Measurements from ENCODE around the gene GRPEL1. TPM values are rescaled to one million over a fixed set of nuclear protein-coding genes. Genes with fewer than 3 reads are reported as not detected.

GRPEL1 gene
- total RNA-seq, 1 donor from 2014 or later, result 60.2 TPM

DNA sequence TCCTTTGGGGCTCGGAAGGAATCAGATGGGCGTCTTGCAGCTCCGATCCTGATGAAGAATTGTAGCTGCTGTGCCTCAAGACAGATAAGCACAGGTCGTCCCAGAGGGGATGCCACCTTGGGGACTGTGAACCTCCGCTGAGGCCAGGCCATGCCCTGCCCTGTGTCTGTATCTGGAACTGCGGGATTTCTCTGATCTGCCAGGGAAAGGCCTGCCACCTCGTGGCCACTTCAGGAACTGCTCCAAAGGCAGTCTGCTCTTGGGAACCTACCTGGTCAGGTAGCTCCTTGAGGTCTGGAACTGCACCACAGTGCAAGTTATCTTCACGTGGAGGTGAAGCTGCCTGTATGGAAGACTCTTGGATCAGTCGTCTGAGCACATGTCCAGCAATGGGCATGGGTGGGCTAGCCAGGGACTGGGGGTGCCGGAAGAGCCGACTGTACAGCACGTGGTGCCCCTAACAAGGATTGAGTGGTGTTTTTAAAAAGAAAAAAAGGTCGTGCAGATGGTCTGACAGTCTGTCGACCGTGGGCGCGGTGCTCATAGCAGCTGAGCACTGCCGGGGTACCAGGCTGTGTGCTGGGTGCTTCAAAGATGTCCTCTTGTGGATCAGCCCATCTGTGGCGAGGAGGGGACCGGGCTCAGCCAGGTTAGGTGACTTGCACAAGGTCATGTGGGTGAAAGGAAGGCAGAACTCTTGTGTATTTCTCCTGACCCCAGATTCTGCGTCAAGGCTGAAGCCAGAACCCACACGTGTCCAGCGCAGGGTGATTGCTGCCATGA lies 3.1 kb upstream of the GRPEL1 start:
- intact Hi-C loops (cut with DNase I), result loop anchor here (2.0 to 5.0 kb wide), 2 partner anchors 96 to 164 kb away; partner anchors contain the start of gene TBC1D14
- ATAC-seq (ENCODE audit: poor library complexity), result peak; percentile 14
- peak; percentile 87 for DNase-seq

DNA sequence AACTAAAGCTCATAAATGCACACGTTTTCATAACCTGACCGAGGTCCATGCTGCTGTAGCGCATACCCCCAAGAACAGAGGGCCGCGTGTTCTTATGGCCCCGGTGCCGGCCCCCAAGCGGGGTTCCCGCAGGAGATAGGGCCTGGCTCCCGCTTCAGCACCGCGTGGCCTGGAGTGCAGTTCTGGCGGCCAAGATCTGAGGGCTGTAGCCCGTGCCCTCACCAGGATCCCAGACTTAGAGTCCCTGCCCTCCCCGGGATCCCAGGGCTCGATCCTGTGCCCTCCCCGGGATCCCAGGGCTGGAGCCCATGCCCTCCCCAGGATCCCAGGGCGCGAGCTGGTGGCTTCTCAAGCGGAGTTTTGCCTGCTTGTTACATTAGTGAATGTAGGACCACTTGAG lies 1.0 kb upstream of the GRPEL1 start:
- DNase-seq, result no peak
- ATAC-seq (ENCODE audit: poor library complexity), result peak; percentile 2
- intact Hi-C loops (cut with DNase I), result no loop called here

DNA sequence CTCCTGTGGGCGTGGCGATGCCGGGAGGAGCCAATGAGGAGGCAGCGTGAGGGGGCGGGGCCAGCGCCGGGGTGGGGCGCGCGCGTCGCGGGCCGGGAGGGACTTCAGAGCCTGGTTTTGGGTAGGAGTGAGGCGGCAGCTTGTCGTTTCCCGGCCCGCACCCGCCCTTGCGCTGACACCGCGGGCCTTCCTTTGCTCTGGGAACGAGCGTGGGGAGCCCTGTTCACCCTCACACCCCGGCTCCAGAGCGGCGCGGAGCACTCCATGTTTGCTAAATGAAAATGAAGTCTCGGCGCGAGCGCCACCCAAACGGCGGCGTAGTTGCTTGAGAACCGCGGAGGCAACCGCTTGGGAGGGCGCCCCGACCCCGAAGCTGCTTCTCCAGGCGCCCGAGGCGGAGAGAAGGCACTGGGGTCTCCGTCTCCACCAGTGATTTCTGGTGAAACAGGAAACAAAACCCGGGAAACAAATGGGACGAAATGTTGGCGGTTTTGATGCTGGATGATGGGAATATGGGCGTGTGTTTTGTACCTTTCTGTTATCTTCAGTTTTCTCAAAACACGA lies 497 bp upstream of the GRPEL1 start:
- ATAC-seq (ENCODE audit: poor library complexity) (no peak), DNase-seq (no peak)
- intact Hi-C loops (cut with DNase I), result no loop called here

DNA sequence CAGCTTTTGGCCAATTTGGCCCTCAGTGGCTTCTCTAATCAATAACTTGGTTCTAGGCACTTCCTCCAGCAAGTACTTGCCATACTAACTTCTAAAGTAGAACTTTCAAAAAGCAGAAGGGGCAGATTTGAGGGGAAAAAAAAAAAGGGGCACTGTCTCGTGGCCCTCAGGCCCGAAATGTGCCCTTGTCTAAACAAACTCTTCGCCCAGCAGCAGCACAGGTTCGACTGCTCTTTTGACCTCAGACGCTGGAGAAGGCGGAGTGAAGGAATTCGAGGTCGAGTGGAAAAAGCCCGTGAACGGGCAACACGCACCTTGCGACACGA lies 775 bp downstream of the GRPEL1 start:
- intact Hi-C loops (cut with DNase I), result no loop called here
- DNase-seq (peak; percentile 37), ATAC-seq (ENCODE audit: poor library complexity) (no peak)

DNA sequence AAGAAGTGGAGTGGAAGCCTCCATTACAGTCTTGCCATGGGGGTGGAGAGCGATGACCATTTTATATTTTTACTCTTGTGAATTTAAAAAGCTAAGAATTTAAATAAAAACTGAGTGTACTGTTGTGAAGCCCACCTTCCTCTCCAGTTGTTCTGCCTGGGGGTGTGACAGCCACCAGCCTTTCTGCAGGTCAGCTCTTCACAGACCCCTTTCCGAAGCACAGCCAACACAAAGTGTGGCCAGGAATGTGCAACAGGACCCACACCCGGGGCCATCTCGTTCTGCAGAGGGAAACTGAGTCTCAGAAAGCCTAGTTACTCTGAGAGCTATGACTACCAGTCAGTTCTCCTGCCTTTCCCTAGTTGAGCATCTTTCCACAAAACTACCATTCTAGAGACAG lies 1.4 kb downstream of the GRPEL1 start:
- intact Hi-C loops (cut with DNase I), result no loop called here
- peak; percentile 4 for DNase-seq
- ATAC-seq (ENCODE audit: poor library complexity), result no peak

DNA sequence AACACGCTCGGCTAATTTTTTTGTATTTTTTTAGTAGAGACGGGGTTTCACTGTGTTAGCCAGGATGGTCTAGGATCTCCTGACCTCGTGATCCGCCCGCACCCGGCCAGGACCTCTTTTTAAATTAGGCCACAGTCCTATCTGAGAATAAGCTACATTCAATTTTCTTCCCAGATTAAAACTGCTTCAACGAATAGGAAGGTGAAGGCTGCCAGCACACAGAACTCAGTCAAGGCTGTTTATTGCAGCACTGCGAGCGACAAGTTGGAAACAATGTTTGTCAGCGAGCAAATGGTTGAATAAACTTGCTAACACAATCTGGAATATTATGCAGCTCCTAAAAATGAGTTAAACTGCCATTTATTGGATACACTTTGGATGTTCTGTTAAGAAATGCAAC lies 1.9 kb downstream of the GRPEL1 start:
- intact Hi-C loops (cut with DNase I), result no loop called here
- DNase-seq, result peak; percentile 31
- no peak for ATAC-seq (ENCODE audit: poor library complexity)

DNA sequence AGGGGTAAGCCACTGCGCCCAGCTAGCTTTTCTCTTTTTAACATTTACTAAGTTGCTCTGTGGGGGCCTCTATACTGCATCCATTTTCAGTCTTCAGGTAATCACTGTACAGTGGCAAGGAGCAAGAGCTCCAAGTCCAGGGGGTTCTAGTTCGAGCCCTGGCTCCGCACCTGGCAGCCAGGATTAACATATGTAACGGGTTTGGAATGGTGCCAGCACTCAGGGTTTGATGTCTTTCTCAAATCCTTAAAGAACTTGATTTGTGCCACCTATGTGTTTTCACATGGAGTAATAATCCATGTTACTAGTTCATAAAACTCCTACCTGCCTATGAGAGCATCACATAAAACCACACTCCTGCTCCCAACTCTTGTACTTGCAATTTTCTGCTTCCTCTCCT lies 4.5 kb downstream of the GRPEL1 start:
- ATAC-seq (ENCODE audit: poor library complexity) (no peak), DNase-seq (no peak)
- intact Hi-C loops (cut with DNase I), result no loop called here

DNA sequence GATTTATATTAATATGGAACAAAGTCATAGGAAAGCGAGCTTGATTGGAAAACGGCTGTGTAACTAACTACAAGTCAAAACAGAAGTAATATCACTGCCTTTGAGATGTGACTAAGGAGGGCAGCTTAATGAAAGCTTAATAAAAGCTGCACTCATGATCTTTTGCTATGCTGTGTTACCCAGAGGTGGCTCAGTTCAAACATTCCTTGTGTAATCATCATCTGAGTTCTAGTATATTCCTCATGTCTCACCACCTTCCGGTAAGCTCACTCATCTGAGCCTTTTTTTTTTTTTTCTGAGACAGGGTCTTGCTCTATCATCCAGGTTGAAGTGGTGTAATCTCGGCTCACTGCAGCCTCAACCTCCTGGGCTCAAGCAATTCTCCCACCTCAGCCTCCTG lies 5.0 kb downstream of the GRPEL1 start:
- no peak for DNase-seq
- intact Hi-C loops (cut with DNase I), result no loop called here

DNA sequence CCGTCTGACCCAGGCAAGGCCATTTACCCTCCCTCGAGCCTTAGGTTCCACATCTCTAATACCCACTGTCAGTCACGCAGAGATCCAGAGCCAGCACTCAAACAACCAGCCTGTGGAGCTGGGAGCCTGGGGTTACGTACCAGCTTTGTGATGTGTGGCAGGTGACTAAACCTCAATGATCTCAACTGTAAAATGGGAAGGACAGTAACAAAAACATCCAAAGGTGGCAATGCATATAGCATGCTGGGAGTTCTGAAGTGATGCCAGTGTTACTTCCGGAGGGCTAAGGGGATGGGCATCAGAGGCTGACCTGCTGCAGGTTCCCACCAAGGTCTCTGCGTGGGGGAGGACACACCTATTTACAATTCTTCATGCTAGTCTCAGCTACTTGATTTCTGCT lies 6.0 kb downstream of the GRPEL1 start:
- intact Hi-C loops (cut with DNase I), result no loop called here
- no peak for DNase-seq
- ATAC-seq (ENCODE audit: poor library complexity), result no peak

More for the DNA sequence above, 5.0 kb downstream of the GRPEL1 start:
- ATAC-seq (ENCODE audit: poor library complexity), result no peak

DNA sequence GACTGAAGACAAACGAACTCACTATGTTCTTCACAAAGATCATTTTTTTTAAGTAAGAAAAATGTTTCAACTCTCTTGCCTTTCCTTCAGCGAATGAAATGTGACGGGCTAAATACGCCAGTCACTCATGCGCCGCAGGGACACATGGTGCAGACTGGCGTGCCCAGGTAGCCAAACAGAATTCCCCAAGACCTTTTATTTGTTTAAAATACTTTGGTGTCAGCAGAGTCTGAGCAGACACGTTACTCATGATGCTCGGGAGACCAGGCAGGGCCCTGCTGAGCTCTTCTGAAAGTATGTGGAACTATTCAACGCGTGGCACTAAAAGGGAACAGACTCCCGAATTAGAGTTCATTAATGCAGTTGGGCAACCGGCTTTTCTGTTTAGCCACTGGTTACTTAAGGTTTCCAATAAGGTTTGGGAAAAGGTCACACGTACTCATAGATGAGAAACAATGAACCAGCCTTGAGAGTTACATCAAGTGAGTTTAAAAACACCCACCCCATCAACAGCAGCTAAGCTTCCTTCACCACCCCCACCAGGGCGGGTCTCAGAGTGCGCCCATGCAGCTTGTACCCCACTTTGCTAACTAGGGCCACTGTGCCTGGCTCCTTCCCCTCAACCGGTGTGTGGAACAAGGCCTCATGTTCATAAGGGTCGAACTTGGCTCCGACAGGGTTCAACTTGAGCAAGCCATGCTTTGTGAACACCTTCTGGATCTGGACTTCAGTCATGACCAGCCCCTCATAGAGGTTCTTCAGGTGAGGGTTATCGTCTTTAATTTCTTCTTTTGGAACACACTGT lies 7.3 kb downstream of the GRPEL1 start:
- intact Hi-C loops (cut with DNase I), result no loop called here
- ATAC-seq (ENCODE audit: poor library complexity), result no peak
- DNase-seq, result no peak

DNA sequence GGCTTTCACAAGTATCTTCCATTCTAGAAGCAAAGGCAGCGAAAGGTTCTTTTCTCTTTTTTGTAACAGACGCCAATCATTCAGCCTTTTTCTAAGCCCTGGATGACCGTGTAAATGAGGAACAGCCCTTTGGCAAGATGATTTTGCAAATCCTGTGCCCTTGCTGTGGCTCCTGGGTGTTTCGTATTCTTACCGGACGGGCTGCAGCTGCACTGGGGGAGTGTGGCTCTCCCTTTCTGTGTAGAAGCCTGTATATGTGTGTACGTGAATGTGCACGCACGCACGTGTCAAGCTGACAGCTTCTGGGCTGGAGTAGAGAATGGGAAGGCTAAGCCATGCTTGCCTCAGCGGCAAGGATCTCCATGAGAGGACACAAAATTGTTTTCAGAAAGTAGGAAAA lies 8.2 kb downstream of the GRPEL1 start:
- no peak for DNase-seq

DNA sequence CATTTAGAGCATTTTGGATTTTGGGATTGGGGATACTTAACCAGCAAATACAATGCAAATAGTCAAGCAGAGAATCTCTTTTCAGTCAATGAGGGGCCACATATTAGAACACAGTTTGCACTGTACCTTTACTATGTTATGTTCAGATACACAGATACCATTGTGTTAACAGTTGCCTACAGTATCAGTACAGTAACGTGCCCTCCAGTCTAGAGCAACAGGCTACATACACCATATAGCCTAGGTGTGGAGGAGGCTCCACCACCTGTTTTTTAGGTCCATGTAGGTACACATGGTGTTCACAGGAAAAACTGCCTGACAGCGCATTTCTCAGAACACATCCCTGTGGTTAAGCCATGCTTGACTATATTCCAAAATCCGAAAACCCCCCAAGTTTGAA lies 9.1 kb downstream of the GRPEL1 start:
- no peak for DNase-seq

More for the DNA sequence above, 8.2 kb downstream of the GRPEL1 start:
- no peak for ATAC-seq (ENCODE audit: poor library complexity)
- intact Hi-C loops (cut with DNase I), result no loop called here

DNA sequence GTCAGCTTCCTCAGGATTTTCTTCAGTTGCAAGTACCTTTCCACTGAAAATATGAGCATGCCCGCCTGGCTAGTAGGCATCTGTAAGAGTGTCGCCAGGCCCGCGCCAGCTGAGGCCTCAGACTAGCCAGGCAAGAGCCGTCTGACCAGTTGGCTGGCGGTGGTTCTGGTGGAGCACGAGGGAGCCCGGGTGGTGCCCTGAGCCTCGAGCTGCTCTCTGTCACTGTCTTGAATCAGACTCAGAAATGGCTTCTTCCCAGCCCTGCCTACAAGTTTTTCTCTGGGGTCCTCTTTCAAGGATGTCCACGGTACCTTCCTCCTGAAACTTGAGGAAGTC lies 11.9 kb downstream of the GRPEL1 start:
- intact Hi-C loops (cut with DNase I), result no loop called here
- DNase-seq (no peak), ATAC-seq (ENCODE audit: poor library complexity) (no peak)

More for the DNA sequence above, 9.1 kb downstream of the GRPEL1 start:
- ATAC-seq (ENCODE audit: poor library complexity), result no peak
- intact Hi-C loops (cut with DNase I), result no loop called here

DNA sequence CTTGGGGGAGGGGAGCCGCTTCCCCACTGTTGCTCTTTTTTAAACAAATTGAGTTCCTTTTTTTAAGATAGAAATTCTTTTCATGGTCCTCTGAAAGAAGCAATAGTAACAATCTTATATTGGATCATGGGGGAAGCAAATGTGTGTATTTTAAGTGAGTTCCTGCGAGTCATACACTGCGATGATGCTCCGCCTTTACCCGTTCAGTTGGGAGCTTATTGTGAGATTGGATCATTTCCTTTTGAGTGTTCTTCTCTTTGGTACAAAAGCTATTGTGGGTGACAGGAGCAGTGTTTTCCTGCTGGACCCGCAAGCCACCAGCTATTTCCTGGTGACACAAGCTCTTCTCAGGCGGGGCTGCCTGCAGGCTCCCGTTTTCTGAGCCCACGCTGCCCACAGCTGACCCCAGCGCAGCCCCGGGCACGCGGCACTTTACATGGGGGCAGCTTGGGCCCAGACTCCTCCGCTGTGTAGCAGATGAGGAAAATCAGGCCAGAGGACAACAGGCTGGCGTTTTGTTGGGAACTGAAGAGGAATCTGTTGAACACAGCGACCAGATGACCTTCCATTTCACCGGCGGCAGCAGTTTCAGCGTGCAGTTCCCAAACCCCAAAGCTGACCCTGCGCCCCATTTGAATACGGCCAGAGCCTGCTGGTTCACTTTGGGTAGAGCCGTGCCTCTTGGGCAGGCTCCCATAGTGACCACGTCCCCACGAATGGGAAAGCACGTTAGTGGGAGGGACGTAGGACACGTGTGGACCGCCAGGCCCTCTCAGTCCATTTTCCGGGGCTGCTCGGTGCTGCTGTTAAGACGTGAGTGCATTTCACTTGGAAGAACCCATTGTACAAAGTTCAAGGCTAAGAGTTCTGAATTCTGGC lies 12.5 kb downstream of the GRPEL1 start:
- intact Hi-C loops (cut with DNase I), result no loop called here
- ATAC-seq (ENCODE audit: poor library complexity), result no peak
- DNase-seq, result no peak

DNA sequence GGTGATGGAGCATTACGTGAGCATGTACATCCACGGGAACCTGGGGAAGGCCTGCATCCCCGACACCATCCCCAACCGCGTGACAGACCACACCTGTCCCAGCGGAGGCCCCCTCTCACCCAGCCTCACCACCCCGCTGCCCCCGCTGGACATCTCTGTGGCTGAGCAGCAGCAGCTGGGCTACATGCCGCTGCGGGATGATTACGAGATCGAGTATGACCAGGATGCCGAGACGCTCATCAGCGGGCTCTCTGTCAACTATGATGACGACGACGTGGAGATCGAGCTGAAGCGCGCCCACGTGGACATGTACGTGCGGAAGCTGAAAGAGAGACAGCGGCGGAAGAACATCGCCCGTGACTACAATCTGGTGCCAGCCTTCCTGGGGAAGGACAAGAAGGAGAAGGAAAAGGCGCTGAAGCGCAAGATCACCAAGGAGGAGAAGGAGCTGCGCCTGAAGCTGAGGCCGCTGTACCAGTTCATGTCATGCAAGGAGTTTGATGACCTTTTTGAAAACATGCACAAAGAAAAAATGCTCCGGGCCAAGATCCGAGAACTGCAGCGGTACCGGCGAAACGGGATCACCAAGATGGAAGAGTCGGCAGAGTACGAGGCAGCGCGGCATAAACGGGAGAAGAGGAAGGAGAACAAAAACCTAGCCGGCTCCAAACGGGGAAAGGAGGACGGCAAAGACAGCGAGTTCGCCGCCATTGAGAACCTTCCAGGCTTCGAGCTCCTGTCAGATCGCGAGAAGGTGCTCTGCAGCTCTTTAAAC lies 13.6 kb downstream of the GRPEL1 start:
- ATAC-seq (ENCODE audit: poor library complexity) (no peak), DNase-seq (no peak)
- intact Hi-C loops (cut with DNase I), result no loop called here

DNA sequence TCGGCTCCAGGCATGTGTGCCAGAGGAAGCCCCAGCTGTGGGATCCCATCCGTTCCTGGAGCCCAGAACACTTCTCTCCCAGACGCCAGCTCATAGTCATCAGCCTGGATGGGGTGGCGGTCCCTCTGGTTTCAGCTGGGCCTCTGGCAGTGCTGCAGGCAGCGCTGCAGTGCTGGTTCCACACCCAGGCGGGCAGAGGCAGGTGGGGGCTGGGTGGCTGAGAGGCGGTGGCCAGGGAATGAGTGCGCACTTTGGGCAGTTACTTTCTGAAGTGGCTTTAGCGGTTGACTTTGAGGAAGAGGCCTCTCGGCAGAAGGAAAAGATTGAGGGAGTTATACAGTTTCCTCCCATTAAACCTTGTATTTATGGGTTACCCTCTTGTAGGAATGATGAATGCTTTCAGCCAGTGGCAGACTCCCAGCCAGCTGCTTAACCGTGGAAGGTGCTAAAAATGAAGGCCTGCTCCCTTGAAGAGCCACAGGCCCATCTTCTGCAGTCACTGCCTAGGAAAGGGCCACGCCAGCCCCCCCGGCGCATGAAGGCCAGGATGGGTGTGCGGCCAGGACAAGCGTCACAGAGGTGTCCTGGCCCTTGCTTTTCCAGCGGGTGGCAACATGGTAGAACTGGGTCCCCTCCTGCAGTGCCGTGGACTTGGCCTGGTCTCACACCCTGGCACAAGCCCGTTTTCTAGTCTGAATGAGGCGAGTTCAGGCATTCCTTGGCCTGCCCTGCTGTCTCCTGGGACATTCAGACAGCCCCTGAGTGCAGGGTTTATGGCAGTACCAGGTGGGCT lies 14.7 kb downstream of the GRPEL1 start:
- intact Hi-C loops (cut with DNase I), result no loop called here
- peak; percentile 60 for ATAC-seq (ENCODE audit: poor library complexity)
- peak; percentile 78 for DNase-seq

DNA sequence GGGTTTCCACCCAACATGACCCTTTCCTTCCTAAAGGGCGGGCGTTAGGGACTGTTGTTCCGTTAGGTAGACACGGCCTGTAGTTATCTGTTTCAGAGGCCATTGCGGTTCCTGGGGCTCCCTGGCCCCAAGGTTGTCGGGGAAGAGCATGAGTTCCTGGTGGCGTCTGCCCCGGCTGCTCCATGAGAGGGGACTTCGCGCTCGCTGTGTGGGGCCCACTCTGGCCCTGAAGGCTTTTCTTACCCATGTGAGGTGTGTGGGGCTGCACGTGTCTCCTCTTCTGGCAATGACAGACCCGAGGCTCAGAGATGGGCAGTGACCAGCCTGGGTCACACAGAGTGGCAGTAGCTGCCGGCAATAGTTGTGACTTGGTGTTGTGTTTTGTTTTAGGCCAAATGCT lies 15.6 kb downstream of the GRPEL1 start:
- ATAC-seq (ENCODE audit: poor library complexity) (no peak), DNase-seq (no peak)
- intact Hi-C loops (cut with DNase I), result no loop called here

DNA sequence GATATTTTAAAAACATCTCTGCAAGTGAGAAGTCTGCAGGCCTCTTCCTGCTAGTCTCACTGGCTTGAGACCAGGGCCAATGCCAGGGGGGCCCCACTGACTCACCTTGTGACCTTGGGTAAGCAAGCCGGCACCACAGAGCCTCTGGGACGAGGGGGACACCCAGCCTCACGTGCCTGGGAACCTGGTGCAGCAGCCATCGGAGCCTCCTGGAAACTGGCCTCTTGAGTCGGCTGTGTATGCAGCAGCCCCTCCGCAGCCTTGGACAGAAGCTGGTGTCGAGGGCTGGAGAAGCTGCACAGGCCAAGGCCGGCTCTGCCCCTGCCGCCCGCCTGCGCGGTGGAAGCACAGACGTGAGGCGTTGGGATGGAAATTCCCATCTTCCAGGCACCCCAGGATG lies 16.0 kb downstream of the GRPEL1 start:
- no peak for DNase-seq
- intact Hi-C loops (cut with DNase I), result no loop called here
- no peak for ATAC-seq (ENCODE audit: poor library complexity)

All from Right ventricle myocardium superior (tissue), 1 donor.